Body of pancreas (tissue), 4 donors: ENCODE measurements around the gene SLC17A1.

Experiments used
- CTCF ChIP-seq, 7 experiments: fragments of 450-650 bp in 4 of 7; fragments of 200-600 bp in 3 of 7; sonication (generic) in 3 of 7; IDR thresholded peaks; one replicate each; pipeline ENCODE4 v1.5.1; 2016 to 2019; ENCODE audit warnings: antibody characterized with exemption in 7 of 7
- POLR2A ChIP-seq, 3 donors: fragments of 450-650 bp; IDR thresholded peaks; one replicate each; pipeline ENCODE4 v1.6.1; 2016; ENCODE audit warnings: antibody characterized with exemption in 3 of 3, mild to moderate bottlenecking in 2 of 3

GRCh38 chr6:25863360-25863759 lies 31.5 kb upstream of the SLC17A1 start:
- no peak for TF ChIP-seq CTCF (IDR thresholded peaks at IDR 0.05)
- no peak for TF ChIP-seq POLR2A (IDR thresholded peaks at IDR 0.05)
